Epithelial cell of esophagus (primary cell): Measurements from ENCODE around the gene GNAO1.

Experiments
- DNase-seq: peaks from one replicate; pipeline ENCODE4 v3.0.0; 2010; ENCODE audit warnings: low read depth
- H3K4me3 ChIP-seq: 2 replicates; pipeline ENCODE4 v1.5.1; 2011; ENCODE audit warnings: mild to moderate bottlenecking, low read length, control low read depth
- TF ChIP-seq, protein P1 (sequence below): IDR thresholded peaks from 2 replicates; pipeline ENCODE4 v1.5.1; 2011; ENCODE audit warnings: low read depth, mild to moderate bottlenecking, low read length, control low read depth, inconsistent platforms; ENCODE audit not compliant: insufficient read depth; ENCODE audit errors: missing control alignments

Gene GNAO1

DNA sequence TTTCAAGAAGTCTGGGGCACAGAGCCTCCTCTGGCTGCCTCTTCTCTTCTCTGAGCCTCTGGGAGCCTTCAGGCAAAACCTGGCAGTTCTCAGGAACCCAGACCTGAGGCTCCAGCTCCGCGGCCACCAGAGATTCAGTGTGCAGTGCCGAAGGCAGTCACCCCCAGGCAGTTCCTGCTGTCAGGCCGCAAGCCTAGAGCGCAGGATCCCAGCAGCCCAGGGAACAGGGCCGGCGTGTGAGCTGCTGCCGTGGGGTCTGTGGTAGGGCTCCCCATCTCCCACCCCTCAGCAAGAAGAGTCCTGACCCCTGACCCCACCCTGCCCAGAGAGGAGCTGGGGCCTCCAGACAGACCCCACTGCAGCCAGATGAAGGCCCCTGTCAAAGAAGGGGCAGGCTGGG lies 155.9 kb downstream of the GNAO1 start:
- no peak overlapping the region for H3K4me3 ChIP-seq
- TF ChIP-seq, protein P1, sequence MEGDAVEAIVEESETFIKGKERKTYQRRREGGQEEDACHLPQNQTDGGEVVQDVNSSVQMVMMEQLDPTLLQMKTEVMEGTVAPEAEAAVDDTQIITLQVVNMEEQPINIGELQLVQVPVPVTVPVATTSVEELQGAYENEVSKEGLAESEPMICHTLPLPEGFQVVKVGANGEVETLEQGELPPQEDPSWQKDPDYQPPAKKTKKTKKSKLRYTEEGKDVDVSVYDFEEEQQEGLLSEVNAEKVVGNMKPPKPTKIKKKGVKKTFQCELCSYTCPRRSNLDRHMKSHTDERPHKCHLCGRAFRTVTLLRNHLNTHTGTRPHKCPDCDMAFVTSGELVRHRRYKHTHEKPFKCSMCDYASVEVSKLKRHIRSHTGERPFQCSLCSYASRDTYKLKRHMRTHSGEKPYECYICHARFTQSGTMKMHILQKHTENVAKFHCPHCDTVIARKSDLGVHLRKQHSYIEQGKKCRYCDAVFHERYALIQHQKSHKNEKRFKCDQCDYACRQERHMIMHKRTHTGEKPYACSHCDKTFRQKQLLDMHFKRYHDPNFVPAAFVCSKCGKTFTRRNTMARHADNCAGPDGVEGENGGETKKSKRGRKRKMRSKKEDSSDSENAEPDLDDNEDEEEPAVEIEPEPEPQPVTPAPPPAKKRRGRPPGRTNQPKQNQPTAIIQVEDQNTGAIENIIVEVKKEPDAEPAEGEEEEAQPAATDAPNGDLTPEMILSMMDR = no peak
- no peak for DNase-seq

DNA sequence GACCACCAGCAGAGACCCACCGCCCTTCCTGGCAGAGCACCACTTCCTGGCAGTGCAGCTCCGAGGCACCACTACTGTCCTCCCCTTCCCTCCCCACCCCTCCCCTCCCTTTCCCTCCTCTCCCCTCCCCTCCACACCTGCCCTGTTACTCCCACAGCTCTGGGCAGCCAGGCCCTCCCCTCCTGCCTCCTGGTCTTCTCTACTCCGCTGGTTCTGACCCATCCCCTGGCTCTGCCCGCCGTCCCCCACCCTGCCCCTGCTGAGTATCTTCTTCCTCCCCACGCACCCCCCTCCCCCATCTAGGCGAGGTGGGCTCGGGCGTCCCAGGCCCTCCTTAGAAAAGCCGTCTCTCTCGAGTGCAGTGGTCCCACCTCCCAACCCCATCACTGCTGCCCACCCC lies 156.4 kb downstream of the GNAO1 start:
- no peak for DNase-seq
- TF ChIP-seq, protein P1 = no peak
- H3K4me3 ChIP-seq = no peak overlapping the region

DNA sequence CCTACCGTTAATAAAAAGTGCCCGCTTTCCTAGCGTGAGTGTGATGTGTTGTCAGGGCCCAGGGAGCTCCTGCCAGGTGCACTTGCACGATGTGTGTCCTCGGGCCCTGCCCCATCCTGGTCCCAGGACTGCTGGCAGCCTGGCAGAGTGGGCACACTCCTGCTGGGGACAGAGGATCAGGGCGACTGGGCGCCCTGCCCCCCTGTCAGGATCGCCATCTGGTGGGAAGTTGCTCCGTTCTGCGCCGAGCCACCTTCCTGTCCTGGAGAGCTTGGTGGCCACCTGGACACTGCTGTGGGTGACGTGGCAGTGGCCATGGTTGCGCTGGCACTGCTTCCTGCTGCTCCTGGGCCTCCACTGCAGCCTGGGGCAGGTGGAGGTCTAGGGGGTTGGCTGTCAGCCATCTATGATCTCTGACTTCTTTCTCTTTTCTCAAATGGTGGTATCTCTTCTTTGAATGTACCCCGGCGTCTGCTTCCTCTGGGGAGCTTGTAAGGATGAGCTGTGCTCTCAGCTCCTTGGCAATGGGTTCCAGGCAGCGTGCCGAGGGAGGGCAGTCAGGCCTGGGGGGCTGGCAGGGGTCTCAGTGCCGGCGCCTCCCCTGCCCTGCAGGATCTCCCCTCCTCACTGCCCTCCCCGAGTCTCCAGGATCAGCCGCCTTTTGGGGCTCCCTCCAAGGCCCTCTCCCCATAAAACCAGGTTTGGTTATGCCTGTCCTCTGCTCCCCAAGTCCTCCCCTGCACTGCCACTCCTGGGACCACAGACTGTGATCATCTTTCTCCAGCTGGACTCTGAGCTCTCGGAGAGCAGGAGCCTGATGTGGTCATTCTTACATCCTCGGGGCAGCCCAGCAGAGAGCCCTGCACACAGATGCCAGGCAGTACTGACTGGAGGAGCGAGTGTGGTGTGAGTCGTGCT lies 157.1 kb downstream of the GNAO1 start:
- TF ChIP-seq, protein P1 = no peak
- no peak overlapping the region for H3K4me3 ChIP-seq
- no peak for DNase-seq

DNA sequence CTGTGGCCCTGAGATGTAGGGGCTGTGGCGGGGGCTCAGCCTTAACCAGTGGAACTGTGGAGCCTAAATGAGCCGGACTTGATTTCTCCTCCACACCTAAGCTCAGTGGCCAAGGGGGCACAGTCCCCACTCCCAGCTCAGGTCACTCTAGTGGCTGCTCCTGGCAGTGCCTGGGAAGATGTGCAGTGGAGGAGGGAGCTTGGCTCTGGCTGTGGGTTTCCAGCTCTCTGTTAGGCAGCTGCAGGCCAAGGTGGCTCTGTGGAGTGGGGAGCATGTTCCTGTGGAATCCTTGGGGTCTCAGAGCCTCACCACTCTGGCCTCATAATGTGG lies 157.8 kb downstream of the GNAO1 start:
- H3K4me3 ChIP-seq = no peak overlapping the region
- DNase-seq = no peak
- TF ChIP-seq, protein P1 = peak; percentile 8

DNA sequence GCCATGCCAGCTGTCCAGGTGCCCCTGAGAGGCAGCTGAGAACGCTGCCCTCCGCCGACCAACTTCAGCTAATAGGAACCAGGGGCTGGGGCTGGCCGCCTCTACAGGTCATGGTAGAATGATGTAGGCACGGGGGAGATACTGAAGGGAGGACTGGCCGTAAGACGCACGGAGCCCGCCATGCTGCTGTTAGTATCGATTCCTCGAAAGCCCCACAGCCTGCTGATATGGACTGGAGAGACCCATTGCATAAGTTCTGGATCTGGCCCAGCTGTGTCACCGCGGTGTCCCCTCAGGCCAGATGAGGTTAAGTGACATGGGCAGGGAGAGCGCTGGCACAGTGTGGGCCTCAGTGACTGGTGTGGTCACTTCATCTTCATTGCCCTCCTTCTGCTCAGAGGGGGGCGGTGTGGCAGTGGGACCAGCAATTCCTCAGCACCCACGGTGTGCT lies 158.4 kb downstream of the GNAO1 start:
- no peak for DNase-seq
- H3K4me3 ChIP-seq = no peak overlapping the region
- TF ChIP-seq, protein P1 = no peak

DNA sequence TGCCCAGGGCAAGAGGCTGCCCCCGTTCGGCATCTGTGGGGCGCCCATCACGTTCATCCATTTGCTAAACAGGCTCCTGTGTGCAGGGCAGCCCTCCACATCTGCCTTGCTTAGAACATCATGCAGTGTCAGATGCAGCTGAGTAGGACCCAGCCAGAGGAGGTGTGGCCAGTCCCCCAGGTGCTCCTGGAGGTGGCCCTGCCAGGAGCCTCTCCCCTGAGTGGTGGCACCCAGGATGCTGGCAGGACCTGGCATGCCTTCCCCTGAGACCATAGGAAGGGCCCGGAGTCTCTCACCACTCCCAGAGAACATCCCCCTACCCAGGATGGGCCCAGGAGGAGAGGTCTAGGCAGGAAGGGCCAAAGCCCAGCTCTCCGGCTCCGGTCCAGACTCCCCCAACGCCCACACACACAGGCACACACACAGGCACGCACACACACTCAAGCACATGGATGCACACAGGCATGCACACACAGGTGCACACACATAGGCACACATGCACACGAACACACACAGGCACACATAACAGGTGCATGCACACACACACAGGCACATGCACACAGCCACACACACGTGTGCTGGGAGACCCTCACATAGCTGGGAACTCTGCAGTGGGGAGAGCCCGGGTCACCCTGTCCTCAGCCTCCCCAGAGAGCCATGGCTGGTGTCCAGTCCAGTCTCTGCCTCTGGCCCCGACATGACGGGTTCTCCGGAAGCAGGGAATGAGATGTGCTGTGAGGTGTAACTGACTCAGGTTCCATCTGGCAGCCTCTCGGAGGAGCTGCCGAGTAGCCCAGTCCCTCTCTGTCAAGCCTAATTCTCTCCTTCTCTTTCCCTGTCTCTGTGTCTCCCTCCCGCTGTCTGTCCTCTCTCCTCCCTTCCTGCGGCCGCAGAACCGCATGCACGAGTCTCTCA lies 159.5 kb downstream of the GNAO1 start:
- no peak for DNase-seq

More for the DNA sequence above, 159.5 kb downstream of the GNAO1 start:
- TF ChIP-seq, protein P1 = no peak
- H3K4me3 ChIP-seq = no peak overlapping the region
